ENCODE measurements around the gene AGO4.

GRCh38 chr1:35866991-35867390 is 59.2 kb downstream of the AGO4 start:
- TF ChIP-seq CTCF (IDR thresholded peaks at IDR 0.05 in 4 of 5, conservative IDR thresholded peaks at IDR 0.05 in 1 of 5) (no peak), POLR2A (IDR thresholded peaks at IDR 0.05) (no peak)
